ENCODE measurements around the gene MACROD2. TPM values are rescaled to one million over a fixed set of nuclear protein-coding genes. Genes with fewer than 3 reads are reported as not detected.

Gene MACROD2
- polyA plus RNA-seq, 1 donor from 2014 or later: 23.2 TPM

DNA sequence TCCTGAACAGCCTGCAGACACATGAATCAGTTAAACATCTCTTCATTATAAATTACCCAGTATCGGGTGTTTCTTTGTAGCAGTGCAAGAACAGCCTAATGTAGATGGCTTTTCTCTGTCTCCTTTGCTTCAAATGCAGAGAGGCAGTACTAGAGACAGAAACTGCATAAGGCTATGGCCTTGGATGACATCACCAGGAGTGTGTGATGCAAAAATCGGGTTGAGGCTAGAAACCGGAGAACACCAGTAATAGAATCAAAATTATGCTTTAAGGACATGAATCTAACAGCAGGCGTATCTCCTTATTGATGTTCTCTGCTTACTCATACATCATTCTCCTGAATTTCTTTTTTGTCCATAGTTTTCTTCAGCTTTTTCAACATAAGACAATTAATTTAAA, 391.4 kb downstream of the MACROD2 start:
- Histone ChIP-seq H3F3A (ENCODE audit: insufficient read depth, low read length, poor library complexity, severe bottlenecking) (no peaks in the 10 kb centered on the region), H2AFZ (ENCODE audit: low read depth, low read length) (no peak overlapping the region), H4K20me1 (ENCODE audit: insufficient read depth) (no peaks in the 10 kb centered on the region), H3K36me3 (ENCODE audit: insufficient read depth, low read length) (no peaks in the 10 kb centered on the region), H3K27ac (ENCODE audit: low read length) (no peak overlapping the region), H3K79me2 (replicated peaks; ENCODE audit: insufficient read depth, low read length) (no peaks in the 10 kb centered on the region), H3K4me3 (ENCODE audit: low read length) (no peak overlapping the region), H3K27me3 (ENCODE audit: insufficient read depth, low read depth, low read length) (no peaks in the 10 kb centered on the region), H3K9me3 (ENCODE audit: low read length) (no peaks in the 10 kb centered on the region), H3K9me2 (ENCODE audit: insufficient read depth, low read length) (no peaks in the 10 kb centered on the region), H3K9ac (ENCODE audit: low read length) (no peak overlapping the region), H3K4me2 (ENCODE audit: low read length) (no peak overlapping the region)
- no peak for TF ChIP-seq EZH2 (IDR thresholded peaks at IDR 0.05; ENCODE audit: borderline replicate concordance, insufficient read depth, low read length, poor library complexity, severe bottlenecking)
- no peak for TF ChIP-seq MXI1 (conservative IDR thresholded peaks at IDR 0.05; ENCODE audit: poor library complexity, severe bottlenecking)

DNA sequence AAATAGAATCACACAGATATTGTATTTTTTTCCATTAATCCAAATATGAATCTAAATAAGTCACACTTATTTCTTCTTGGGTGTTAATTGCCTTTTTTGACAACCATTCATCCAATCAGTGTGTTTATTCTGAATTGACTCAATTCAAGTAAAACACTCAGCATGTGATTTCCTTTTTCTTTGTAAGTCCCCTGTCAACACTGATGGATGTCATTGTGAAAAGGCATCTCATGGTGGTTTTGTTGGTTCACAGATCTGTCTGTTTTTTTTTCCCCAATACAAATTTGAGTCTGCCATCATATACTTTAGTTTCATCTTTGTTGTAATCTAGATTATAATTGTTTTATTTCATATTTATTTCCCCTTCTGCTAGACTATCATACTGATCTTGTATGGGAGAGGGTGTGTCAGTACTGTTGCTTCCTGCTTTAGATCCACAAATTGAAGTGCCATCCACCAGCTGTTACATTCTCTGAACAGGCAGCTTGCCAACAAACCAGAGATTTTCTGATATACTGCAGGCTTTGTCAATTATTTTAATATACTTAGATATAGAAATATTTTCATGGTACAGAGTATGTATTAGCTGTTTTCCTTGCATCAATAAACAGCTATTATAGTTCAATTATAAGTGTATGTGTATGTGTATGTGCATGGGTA, 406.3 kb downstream of the MACROD2 start:
- Histone ChIP-seq H3K79me2 (replicated peaks; ENCODE audit: insufficient read depth, low read length) (no peaks in the 10 kb centered on the region), H3K9me3 (ENCODE audit: low read length) (no peaks in the 10 kb centered on the region), H3K4me2 (ENCODE audit: low read length) (no peak overlapping the region), H3K9ac (ENCODE audit: low read length) (no peak overlapping the region), H3K36me3 (ENCODE audit: insufficient read depth, low read length) (no peaks in the 10 kb centered on the region), H4K20me1 (ENCODE audit: insufficient read depth) (no peaks in the 10 kb centered on the region), H3F3A (ENCODE audit: insufficient read depth, low read length, poor library complexity, severe bottlenecking) (no peaks in the 10 kb centered on the region), H3K9me2 (ENCODE audit: insufficient read depth, low read length) (no peaks in the 10 kb centered on the region), H3K27ac (ENCODE audit: low read length) (no peak overlapping the region), H2AFZ (ENCODE audit: low read depth, low read length) (no peak overlapping the region), H3K27me3 (ENCODE audit: insufficient read depth, low read depth, low read length) (peaks cover 6% of the 10 kb centered on the region), H3K4me3 (ENCODE audit: low read length) (no peak overlapping the region)
- TF ChIP-seq SMC3 (conservative IDR thresholded peaks at IDR 0.05; ENCODE audit: poor library complexity) (no peak), EP300 (conservative IDR thresholded peaks at IDR 0.05; ENCODE audit: poor library complexity, severe bottlenecking) (no peak), RAD21 (conservative IDR thresholded peaks at IDR 0.05) (no peak), MXI1 (conservative IDR thresholded peaks at IDR 0.05; ENCODE audit: poor library complexity, severe bottlenecking) (no peak), EZH2 (IDR thresholded peaks at IDR 0.05; ENCODE audit: borderline replicate concordance, insufficient read depth, low read length, poor library complexity, severe bottlenecking) (no peak), TAF1 (IDR thresholded peaks at IDR 0.05; ENCODE audit: low read depth) (no peak)
- TF ChIP-seq, protein P1, sequence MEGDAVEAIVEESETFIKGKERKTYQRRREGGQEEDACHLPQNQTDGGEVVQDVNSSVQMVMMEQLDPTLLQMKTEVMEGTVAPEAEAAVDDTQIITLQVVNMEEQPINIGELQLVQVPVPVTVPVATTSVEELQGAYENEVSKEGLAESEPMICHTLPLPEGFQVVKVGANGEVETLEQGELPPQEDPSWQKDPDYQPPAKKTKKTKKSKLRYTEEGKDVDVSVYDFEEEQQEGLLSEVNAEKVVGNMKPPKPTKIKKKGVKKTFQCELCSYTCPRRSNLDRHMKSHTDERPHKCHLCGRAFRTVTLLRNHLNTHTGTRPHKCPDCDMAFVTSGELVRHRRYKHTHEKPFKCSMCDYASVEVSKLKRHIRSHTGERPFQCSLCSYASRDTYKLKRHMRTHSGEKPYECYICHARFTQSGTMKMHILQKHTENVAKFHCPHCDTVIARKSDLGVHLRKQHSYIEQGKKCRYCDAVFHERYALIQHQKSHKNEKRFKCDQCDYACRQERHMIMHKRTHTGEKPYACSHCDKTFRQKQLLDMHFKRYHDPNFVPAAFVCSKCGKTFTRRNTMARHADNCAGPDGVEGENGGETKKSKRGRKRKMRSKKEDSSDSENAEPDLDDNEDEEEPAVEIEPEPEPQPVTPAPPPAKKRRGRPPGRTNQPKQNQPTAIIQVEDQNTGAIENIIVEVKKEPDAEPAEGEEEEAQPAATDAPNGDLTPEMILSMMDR (IDR thresholded peaks at IDR 0.05; ENCODE audit: poor library complexity, severe bottlenecking): no peak
- TF ChIP-seq, protein P2, sequence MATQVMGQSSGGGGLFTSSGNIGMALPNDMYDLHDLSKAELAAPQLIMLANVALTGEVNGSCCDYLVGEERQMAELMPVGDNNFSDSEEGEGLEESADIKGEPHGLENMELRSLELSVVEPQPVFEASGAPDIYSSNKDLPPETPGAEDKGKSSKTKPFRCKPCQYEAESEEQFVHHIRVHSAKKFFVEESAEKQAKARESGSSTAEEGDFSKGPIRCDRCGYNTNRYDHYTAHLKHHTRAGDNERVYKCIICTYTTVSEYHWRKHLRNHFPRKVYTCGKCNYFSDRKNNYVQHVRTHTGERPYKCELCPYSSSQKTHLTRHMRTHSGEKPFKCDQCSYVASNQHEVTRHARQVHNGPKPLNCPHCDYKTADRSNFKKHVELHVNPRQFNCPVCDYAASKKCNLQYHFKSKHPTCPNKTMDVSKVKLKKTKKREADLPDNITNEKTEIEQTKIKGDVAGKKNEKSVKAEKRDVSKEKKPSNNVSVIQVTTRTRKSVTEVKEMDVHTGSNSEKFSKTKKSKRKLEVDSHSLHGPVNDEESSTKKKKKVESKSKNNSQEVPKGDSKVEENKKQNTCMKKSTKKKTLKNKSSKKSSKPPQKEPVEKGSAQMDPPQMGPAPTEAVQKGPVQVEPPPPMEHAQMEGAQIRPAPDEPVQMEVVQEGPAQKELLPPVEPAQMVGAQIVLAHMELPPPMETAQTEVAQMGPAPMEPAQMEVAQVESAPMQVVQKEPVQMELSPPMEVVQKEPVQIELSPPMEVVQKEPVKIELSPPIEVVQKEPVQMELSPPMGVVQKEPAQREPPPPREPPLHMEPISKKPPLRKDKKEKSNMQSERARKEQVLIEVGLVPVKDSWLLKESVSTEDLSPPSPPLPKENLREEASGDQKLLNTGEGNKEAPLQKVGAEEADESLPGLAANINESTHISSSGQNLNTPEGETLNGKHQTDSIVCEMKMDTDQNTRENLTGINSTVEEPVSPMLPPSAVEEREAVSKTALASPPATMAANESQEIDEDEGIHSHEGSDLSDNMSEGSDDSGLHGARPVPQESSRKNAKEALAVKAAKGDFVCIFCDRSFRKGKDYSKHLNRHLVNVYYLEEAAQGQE (IDR thresholded peaks at IDR 0.05; ENCODE audit: borderline replicate concordance): no peak
